Measurements from ENCODE around the gene CELF2.

Gene CELF2

GRCh38 chr10:11023009-11023953 is 5.6 kb downstream of the CELF2 start:
- no peak for DNase-seq

DNA sequence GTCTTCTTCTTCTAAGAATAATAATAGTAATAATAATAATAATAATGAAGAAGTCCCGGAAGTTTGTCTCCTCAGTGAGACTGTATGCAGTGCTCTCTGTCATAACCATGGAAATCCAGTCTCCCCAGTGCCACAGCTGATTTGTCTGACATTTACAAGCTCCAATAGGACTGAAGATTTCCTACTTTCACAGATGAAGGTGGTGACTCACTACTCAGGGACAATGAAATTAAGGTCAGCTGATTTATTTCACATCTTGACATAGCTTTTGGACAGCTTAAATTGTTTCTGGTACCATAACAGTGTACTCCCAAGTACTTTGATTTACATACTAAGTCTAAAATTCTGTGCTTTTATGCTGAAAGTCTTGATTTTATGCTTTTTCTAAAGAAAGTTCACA is 6.9 kb downstream of the CELF2 start:
- no peak for DNase-seq

GRCh38 chr10:11025978-11026377 is 8.3 kb downstream of the CELF2 start:
- no peak for DNase-seq

GRCh38 chr10:11026773-11027172 is 9.1 kb downstream of the CELF2 start:
- no peak for DNase-seq

GRCh38 chr10:11034762-11035161 is 17.1 kb downstream of the CELF2 start:
- no peak for DNase-seq

DNA sequence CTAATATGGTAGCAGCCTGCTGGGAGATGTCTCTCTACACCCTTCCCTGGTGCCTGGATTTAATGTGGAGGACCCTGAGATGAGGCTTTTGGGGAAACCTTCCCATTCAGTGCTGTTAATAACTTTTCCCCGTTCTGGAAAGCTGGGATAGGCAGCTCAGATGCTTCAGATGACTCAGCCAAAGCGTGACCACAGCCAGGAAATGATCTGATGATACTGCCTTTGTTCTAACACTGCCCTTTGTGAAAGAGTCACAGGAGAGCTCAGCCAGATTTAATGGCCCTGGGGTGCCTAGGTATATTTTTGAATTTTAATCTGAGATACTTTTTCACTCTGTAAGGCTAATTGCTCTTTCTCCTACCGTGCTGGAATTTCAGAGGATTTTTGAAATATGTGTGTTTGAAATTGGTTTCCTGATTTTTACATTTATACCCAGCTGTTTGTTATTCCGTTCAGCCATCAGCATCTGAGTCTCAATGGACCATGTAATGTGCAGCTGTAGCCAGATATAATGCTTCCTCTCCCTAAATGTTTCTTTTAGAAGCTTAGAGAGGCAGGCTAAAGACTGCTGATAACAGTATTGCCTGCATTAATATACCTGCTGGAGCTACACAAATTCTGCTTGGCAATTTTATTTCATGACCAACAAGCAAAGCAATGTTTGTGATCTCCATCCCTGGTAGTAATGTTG is 17.8 kb downstream of the CELF2 start:
- no peak for DNase-seq

DNA sequence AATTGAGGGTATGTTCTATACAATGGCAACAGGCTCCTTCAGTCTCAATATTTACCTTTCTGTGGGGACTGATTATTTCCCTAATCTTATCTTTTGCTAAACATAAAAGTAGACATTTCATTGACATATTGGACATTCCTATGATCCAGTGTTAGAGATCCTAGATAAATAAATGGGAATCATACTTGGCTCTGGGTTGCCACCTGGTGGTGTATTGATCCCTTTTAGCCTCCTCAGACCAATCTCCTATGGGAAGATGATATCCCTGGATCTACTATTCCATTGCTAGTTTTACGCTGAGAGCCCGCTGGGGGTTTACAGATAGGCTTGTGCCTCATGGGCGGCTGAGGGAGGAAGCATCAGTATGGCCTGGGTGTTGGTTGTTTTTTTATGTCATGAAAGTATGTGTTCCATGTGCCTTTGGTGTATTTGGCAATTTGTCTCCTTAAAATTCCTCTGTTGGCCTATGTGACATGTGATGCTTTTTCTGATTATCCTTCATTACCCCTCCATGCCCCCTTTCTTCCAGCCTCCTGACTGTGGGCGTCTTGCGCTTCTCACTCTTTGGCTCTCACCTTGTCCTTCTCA is 18.8 kb downstream of the CELF2 start:
- DNase-seq, result no peak

- DNase-seq, result no peak
Measured at GRCh38 chr10:11037991-11038390, 20.3 kb downstream of the CELF2 start.

DNA sequence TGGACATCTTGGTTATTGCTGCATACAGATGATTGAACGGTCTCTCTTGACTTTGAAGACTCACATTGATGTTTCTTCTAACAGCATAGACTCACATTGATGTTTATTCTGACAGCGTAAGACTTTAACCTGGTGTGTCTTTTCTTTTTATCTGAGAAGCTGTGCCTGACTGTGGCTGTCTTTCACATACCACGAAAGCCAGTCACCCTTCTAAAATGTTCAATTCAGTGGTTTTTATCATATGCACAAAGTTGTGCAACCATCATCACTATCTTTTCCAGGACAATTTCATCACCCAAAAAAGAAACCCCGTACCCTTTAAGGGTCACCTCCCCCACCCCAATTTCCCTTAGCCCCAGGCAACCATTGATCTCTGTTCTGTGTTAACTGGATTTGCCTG is 24.7 kb downstream of the CELF2 start:
- no peak for DNase-seq

GRCh38 chr10:11043039-11043438 is 25.4 kb downstream of the CELF2 start:
- no peak for DNase-seq

GRCh38 chr10:11043446-11044127 is 25.9 kb downstream of the CELF2 start:
- no peak for DNase-seq

GRCh38 chr10:11045487-11045886 is 27.8 kb downstream of the CELF2 start:
- DNase-seq, result no peak

- DNase-seq, result no peak
Measured at GRCh38 chr10:11045995-11046775, 28.5 kb downstream of the CELF2 start.

GRCh38 chr10:11046776-11047160 is 29.1 kb downstream of the CELF2 start:
- no peak for DNase-seq

- DNase-seq, result no peak
Measured at GRCh38 chr10:11048707-11049278, 31.1 kb downstream of the CELF2 start.

GRCh38 chr10:11049806-11050205 is 32.1 kb downstream of the CELF2 start:
- no peak for DNase-seq

- no peak for DNase-seq
Measured at GRCh38 chr10:11050301-11051287, 32.9 kb downstream of the CELF2 start.

DNA sequence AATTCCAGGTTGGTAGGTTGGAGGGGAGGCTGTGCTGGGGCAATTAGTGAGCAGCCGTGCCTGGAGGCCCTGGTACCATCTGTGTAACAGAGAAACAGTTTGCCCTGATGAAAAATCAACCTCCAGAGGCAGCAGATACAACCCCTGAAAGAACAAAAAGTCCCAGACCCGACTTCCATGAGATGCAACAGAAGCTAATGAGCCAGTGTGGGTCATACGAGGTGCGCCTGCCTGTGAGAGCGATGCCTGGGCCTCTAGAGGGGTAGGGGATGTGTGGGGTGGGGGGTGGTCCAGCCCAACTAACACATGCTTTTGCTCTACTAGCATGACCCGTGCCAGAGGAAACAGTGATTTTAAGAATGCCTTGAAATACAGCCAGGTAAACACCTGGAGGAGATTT is 39.3 kb downstream of the CELF2 start:
- no peak for DNase-seq

- DNase-seq, result no peak
Measured at GRCh38 chr10:11057448-11057847, 39.8 kb downstream of the CELF2 start.

- no peak for DNase-seq
Measured at GRCh38 chr10:11057994-11058393, 40.3 kb downstream of the CELF2 start.

DNA sequence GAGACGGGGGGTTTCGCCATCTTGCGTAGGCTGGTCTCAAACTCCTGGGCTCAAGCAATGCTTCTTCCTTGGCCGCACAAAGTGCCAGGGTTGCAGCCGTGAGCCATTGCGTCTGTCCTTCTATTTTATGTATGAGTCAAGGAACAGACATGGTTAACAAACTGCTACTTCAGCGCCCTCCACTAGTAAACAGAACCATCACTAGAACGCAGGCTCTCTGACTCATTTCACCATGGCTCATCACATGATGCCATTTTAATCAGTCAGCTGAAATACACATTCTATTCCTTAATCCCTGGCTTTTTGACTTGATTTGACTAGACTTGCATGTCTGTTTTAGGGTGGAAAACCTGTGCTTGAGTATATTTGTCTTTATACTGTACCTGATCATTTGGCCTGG is 41.3 kb downstream of the CELF2 start:
- no peak for DNase-seq
